HG03520 (cell line): ENCODE measurements around the gene NEDD8.

Source experiments
- ATAC-seq: cut with Tn5 transposase; IDR thresholded peaks from one replicate; pipeline ENCODE4 v1.9.1; 2021; ENCODE audit warnings: mild to moderate bottlenecking, moderate library complexity; ENCODE audit not compliant: unreplicated experiment

NEDD8 gene

GRCh38 chr14:24264298-24264697, 32.1 kb upstream of the NEDD8 start:
- ATAC-seq = no peak

- ATAC-seq = no peak
Observed at GRCh38 chr14:24263848-24264247, 31.7 kb upstream of the NEDD8 start.

GRCh38 chr14:24262821-24263733, 30.9 kb upstream of the NEDD8 start, which contains the start of gene TGM1:
TSS of gene TGM1 (minus strand) at chr14:24263177. CDS start at chr14:24262352, 825 bp downstream.
- ATAC-seq = no peak

GRCh38 chr14:24261969-24262327, 29.8 kb upstream of the NEDD8 start:
- ATAC-seq = no peak

GRCh38 chr14:24261256-24261968, 29.2 kb upstream of the NEDD8 start:
- ATAC-seq = no peak

GRCh38 chr14:24260780-24261157, 28.6 kb upstream of the NEDD8 start:
- ATAC-seq = no peak

GRCh38 chr14:24260026-24260779, 28.0 kb upstream of the NEDD8 start:
- ATAC-seq = no peak

- ATAC-seq = no peak
Observed at GRCh38 chr14:24259282-24260025, 27.3 kb upstream of the NEDD8 start.

- no peak for ATAC-seq
Observed at GRCh38 chr14:24258548-24259265, 26.5 kb upstream of the NEDD8 start.

GRCh38 chr14:24258119-24258518, 26.0 kb upstream of the NEDD8 start:
- no peak for ATAC-seq

GRCh38 chr14:24256960-24257359, 24.8 kb upstream of the NEDD8 start:
- ATAC-seq = no peak

GRCh38 chr14:24255931-24256711, 24.0 kb upstream of the NEDD8 start:
- ATAC-seq = no peak

GRCh38 chr14:24255438-24255837, 23.3 kb upstream of the NEDD8 start:
- no peak for ATAC-seq

GRCh38 chr14:24254630-24255392, 22.6 kb upstream of the NEDD8 start:
- no peak for ATAC-seq

GRCh38 chr14:24253936-24254335, 21.8 kb upstream of the NEDD8 start:
- ATAC-seq = no peak

GRCh38 chr14:24252289-24253124, 20.3 kb upstream of the NEDD8 start:
- no peak for ATAC-seq

GRCh38 chr14:24251880-24252288, 19.7 kb upstream of the NEDD8 start:
- ATAC-seq = no peak

GRCh38 chr14:24250354-24250753, 18.2 kb upstream of the NEDD8 start:
- no peak for ATAC-seq
